H1 (cell line): Measurements from ENCODE around the gene AURKAIP1. TPM values are rescaled to one million over a fixed set of nuclear protein-coding genes. Genes with fewer than 3 reads are reported as not detected.

Source experiments
- CTCF ChIA-PET: fragments of 300-600 bp; sonication (Branson Sonifier 250); formaldehyde crosslinking; loops from one replicate; lab custom pipeline; 2021; ENCODE audit not compliant: partially characterized antibody; lab: Charles Lee
- POLR2A ChIA-PET: fragments of 300-600 bp; sonication (Branson Sonifier 250); formaldehyde crosslinking; loops from one replicate; lab custom pipeline; 2021; ENCODE audit warnings: inconsistent platforms; ENCODE audit not compliant: partially characterized antibody; lab: Charles Lee
- DNase-seq, 2 experiments: peaks; one replicate each; pipeline versions ENCODE4 v3.0.0 to v3.0.0-alpha.2; 2010 to 2022; ENCODE audit warnings: low spot score in 2 of 2, low read depth in 1 of 2, mixed read lengths in 1 of 2
- FAIRE-seq: peaks from 2 replicates; lab custom pipeline; 2011; peaks lifted over from hg19 to GRCh38; lab: Jason Lieb, UNC
- H2AFZ ChIP-seq: 2 replicates; pipeline ENCODE4 v1.8.1; 2012; ENCODE audit warnings: low read length, inconsistent platforms
- H2AK5ac ChIP-seq: 2 replicates; pipeline ENCODE4 v1.6.1; 2013; ENCODE audit warnings: low read depth, low read length
- H2BK120ac ChIP-seq: replicated peaks from 2 replicates; pipeline ENCODE3; 2013; ENCODE audit warnings: low read depth, low read length, inconsistent platforms
- H2BK12ac ChIP-seq: 2 replicates; pipeline ENCODE4 v1.6.1; 2013; ENCODE audit warnings: low read depth, low read length
- H2BK15ac ChIP-seq: 2 replicates; pipeline ENCODE4 v1.6.1; 2013; ENCODE audit warnings: low read length
- H2BK20ac ChIP-seq: 2 replicates; pipeline ENCODE4 v1.6.1; 2013; ENCODE audit warnings: low read length
- H2BK5ac ChIP-seq: 2 replicates; pipeline ENCODE4 v1.6.1; 2013; ENCODE audit warnings: low read depth, low read length
- H3K14ac ChIP-seq: 2 replicates; pipeline ENCODE4 v1.6.1; 2013; ENCODE audit warnings: inconsistent platforms; ENCODE audit not compliant: insufficient read length
- H3K18ac ChIP-seq: 2 replicates; pipeline ENCODE4 v1.6.1; 2013; ENCODE audit warnings: low read length; ENCODE audit errors: extremely low read depth
- H3K23ac ChIP-seq: 2 replicates; pipeline ENCODE4 v1.6.1; 2013; ENCODE audit warnings: inconsistent platforms; ENCODE audit not compliant: insufficient read length
- H3K23me2 ChIP-seq: 2 replicates; pipeline ENCODE4 v1.6.1; 2013; ENCODE audit warnings: low read depth, low read length
- H3K27ac ChIP-seq: 2 replicates; pipeline ENCODE4 v1.6.1; 2011; ENCODE audit warnings: low read depth, low read length, inconsistent platforms
- H3K27me3 ChIP-seq, 4 experiments: replicated peaks in 1 of 4; 1 replicate in 1 of 4; 2 replicates in 3 of 4; pipeline versions ENCODE4 v1.6.1 to v1.8.1; 2011 to 2013; ENCODE audit warnings: low read length in 3 of 4, mild to moderate bottlenecking in 3 of 4, inconsistent platforms in 2 of 4, mixed read lengths in 2 of 4, moderate library complexity in 1 of 4; ENCODE audit not compliant: control insufficient read depth in 3 of 4, insufficient read depth in 3 of 4; ENCODE audit errors: extremely low read depth in 1 of 4
- H3K36me3 ChIP-seq, 4 experiments: 2 replicates each; pipeline versions ENCODE4 v1.6.1 to v1.8.1; 2011 to 2013; ENCODE audit warnings: mild to moderate bottlenecking in 4 of 4, low read length in 3 of 4, moderate library complexity in 2 of 4, control low read depth in 1 of 4, inconsistent platforms in 1 of 4; ENCODE audit not compliant: insufficient read depth in 4 of 4, control insufficient read depth in 2 of 4
- H3K4ac ChIP-seq: replicated peaks from 2 replicates; pipeline ENCODE3; 2013; ENCODE audit warnings: low read length, low read depth, mixed read lengths, inconsistent platforms; ENCODE audit not compliant: insufficient read length
- H3K4me1 ChIP-seq, 4 experiments: replicated peaks in 1 of 4; 1 replicate in 1 of 4; 2 replicates in 3 of 4; pipeline versions ENCODE4 v1.6.1 to v1.8.1; 2011 to 2013; ENCODE audit warnings: low read length in 3 of 4, inconsistent platforms in 2 of 4, mixed read lengths in 1 of 4; ENCODE audit not compliant: insufficient read depth in 4 of 4, control insufficient read depth in 3 of 4
- H3K4me2 ChIP-seq, 2 experiments: 2 replicates each; pipeline versions ENCODE4 v1.6.1 to v1.8.1; 2011 to 2013; ENCODE audit warnings: low read depth in 2 of 2, low read length in 2 of 2, control low read depth in 1 of 2, inconsistent platforms in 1 of 2, mild to moderate bottlenecking in 1 of 2; ENCODE audit not compliant: insufficient read depth in 1 of 2
- H3K4me3 ChIP-seq, 4 experiments: fragments of 200-600, 300-600 bp in 1 of 4; sonication (generic), shearing (Covaris generic), sonication (Bioruptor Twin) in 1 of 4; 2 replicates each; pipeline versions ENCODE4 v1.5.1 to v1.8.1; 2011 to 2016; ENCODE audit warnings: low read length in 4 of 4, low read depth in 3 of 4, control low read depth in 2 of 4, inconsistent platforms in 2 of 4, mild to moderate bottlenecking in 2 of 4, mixed read lengths in 1 of 4, moderate library complexity in 1 of 4; ENCODE audit not compliant: insufficient read depth in 2 of 4; ENCODE audit errors: extremely low read depth in 1 of 4
- H3K56ac ChIP-seq: replicated peaks from 2 replicates; pipeline ENCODE3; 2013; ENCODE audit warnings: low read depth, mild to moderate bottlenecking, mixed read lengths, low read length, inconsistent platforms; ENCODE audit not compliant: insufficient read length
- H3K79me1 ChIP-seq: 2 replicates; pipeline ENCODE4 v1.6.1; 2013; ENCODE audit warnings: low read depth, low read length, control low read depth
- H3K79me2 ChIP-seq, 2 experiments: 2 replicates each; pipeline versions ENCODE4 v1.6.1 to v1.8.1; 2012 to 2013; ENCODE audit warnings: low read length in 2 of 2, mild to moderate bottlenecking in 2 of 2, inconsistent platforms in 1 of 2; ENCODE audit not compliant: insufficient read depth in 2 of 2, control insufficient read depth in 1 of 2
- H3K9ac ChIP-seq, 4 experiments: replicated peaks in 1 of 4; 1 replicate in 1 of 4; 2 replicates in 3 of 4; pipeline versions ENCODE4 v1.6.1 to v1.8.1; 2011 to 2013; ENCODE audit warnings: low read depth in 3 of 4, low read length in 3 of 4, control low read depth in 2 of 4, mild to moderate bottlenecking in 2 of 4, moderate library complexity in 2 of 4, inconsistent platforms in 1 of 4; ENCODE audit errors: extremely low read depth in 1 of 4
- H3K9me3 ChIP-seq, 2 experiments: 2 replicates each; pipeline versions ENCODE4 v1.6.1 to v1.8.1; 2012 to 2013; ENCODE audit warnings: mild to moderate bottlenecking in 2 of 2, moderate library complexity in 2 of 2, control low read depth in 1 of 2, inconsistent platforms in 1 of 2, low read depth in 1 of 2, low read length in 1 of 2, mixed read lengths in 1 of 2; ENCODE audit not compliant: insufficient read depth in 2 of 2
- H4K20me1 ChIP-seq, 2 experiments: replicated peaks in 1 of 2; 2 replicates each; pipeline versions ENCODE3 to v1.8.1; 2011 to 2013; ENCODE audit warnings: inconsistent platforms in 2 of 2, low read length in 2 of 2, mild to moderate bottlenecking in 1 of 2; ENCODE audit not compliant: insufficient read depth in 2 of 2, control insufficient read depth in 1 of 2
- H4K5ac ChIP-seq: 2 replicates; pipeline ENCODE4 v1.6.1; 2013; ENCODE audit warnings: low read length, low read depth, mixed read lengths, inconsistent platforms; ENCODE audit not compliant: insufficient read length
- H4K8ac ChIP-seq: 2 replicates; pipeline ENCODE4 v1.8.0; 2013; ENCODE audit warnings: mild to moderate bottlenecking, moderate library complexity, low read length, inconsistent platforms; ENCODE audit not compliant: insufficient read depth; ENCODE audit errors: extremely low read depth
- H4K91ac ChIP-seq: replicated peaks from 2 replicates; pipeline ENCODE3; 2013; ENCODE audit warnings: low read length, mixed read lengths, inconsistent platforms; ENCODE audit not compliant: insufficient read length
- BACH1 ChIP-seq: IDR thresholded peaks from 2 replicates; pipeline ENCODE4 v1.6.1; 2012; ENCODE audit warnings: low read length, improper control_type of control experiment
- CBX5 ChIP-seq: fragments of 300-800, 300-1000 bp; sonication (generic); IDR thresholded peaks from 2 replicates; pipeline ENCODE4 v1.7.1; 2016; ENCODE audit warnings: antibody characterized with exemption, low read length, low read depth
- MAFK ChIP-seq: IDR thresholded peaks from 2 replicates; pipeline ENCODE4 v1.6.1; 2012; ENCODE audit warnings: low read depth, mild to moderate bottlenecking, improper control_type of control experiment, low read length
- NRF1 ChIP-seq: IDR thresholded peaks from 2 replicates; pipeline ENCODE4 v1.6.1; 2011; ENCODE audit warnings: mild to moderate bottlenecking, low read depth, low read length, improper control_type of control experiment
- POLR2AphosphoS5 ChIP-seq: IDR thresholded peaks from 2 replicates; pipeline ENCODE4 v1.6.1; 2011; ENCODE audit warnings: low read depth, low read length
- RXRA ChIP-seq: IDR thresholded peaks from 2 replicates; pipeline ENCODE4 v1.6.1; 2011; ENCODE audit warnings: low read depth, mild to moderate bottlenecking, low read length, moderate library complexity; ENCODE audit not compliant: insufficient read depth
- SP1 ChIP-seq: IDR thresholded peaks from 2 replicates; pipeline ENCODE4 v1.6.1; 2011; ENCODE audit warnings: low read depth, low read length
- SP2 ChIP-seq: IDR thresholded peaks from 2 replicates; pipeline ENCODE4 v1.6.1; 2012; ENCODE audit warnings: mild to moderate bottlenecking, low read length, inconsistent platforms
- SP4 ChIP-seq: IDR thresholded peaks from 2 replicates; pipeline ENCODE4 v1.6.1; 2012; ENCODE audit warnings: low read length, inconsistent platforms
- TBP ChIP-seq: IDR thresholded peaks from 2 replicates; pipeline ENCODE4 v1.6.1; 2011; ENCODE audit warnings: low read depth, low read length, improper control_type of control experiment
- WGBS, 2 experiments: shearing (Covaris generic) in 1 of 2; methylation state at CpG; one replicate each; pipeline versions ENCODE4 v1.1.6 to v1.1.7; 2013 to 2015; ENCODE audit warnings: low lambda C conversion rate in 2 of 2, mixed read lengths in 2 of 2, inconsistent platforms in 1 of 2, low coverage in 1 of 2, missing lambda C conversion rate in 1 of 2; ENCODE audit not compliant: insufficient replicate concordance in 2 of 2, insufficient coverage in 1 of 2, insufficient read length in 1 of 2; ENCODE audit errors: extremely low coverage in 1 of 2, missing lambda C conversion rate in 1 of 2; 5-methylcytosine and 5-hydroxymethylcytosine counted together
- polyA plus RNA-seq, 7 experiments: library from polyadenylated mRNA; depleted of rRNA in 3 of 7; stranded (reverse) in 5 of 7; unstranded in 2 of 7; fragments of >200 nt in 5 of 7; fragments of 200-250 nt in 2 of 7; gene quantifications; 1 replicate in 5 of 7; 2 replicates in 1 of 7; 4 replicates in 1 of 7; pipeline versions ENCODE4 v1.2.1 to v1.2.3, GENCODE V29; 2011 to 2013; ENCODE audit warnings: missing spikeins in 2 of 7, mixed read lengths in 2 of 7
- total RNA-seq: library from RNA; stranded (reverse); fragmentation: NEBNext Ultra II Directional; extraction: Animal tissue kit (Norgen Biotek cat#: 25700); gene quantifications from 2 replicates; pipeline ENCODE4 v1.2.1, GENCODE V29; 2021

Gene AURKAIP1
- total and polyA plus RNA-seq, 2 of the 8 experiments (the other 6 are each of a cell fraction or from before 2014, with no cell fraction given), result 87.8 to 194 TPM

GRCh38 chr1:1335283-1335682 is 39.7 kb downstream of the AURKAIP1 start:
- H3K23me2 ChIP-seq, result no peaks in the 10 kb centered on the region

More at GRCh38 chr1:1335283-1335682, 39.7 kb downstream of the AURKAIP1 start:
- H3K27me3 ChIP-seq, result no peaks in the 10 kb centered on the region
- peaks cover 2% of the 10 kb centered on the region; the same call in 1 of the 2 replicates for H3K79me1 ChIP-seq
- H2BK120ac ChIP-seq, result no peak overlapping the region
- peaks cover 0 to 27% (median 6%) of the 10 kb centered on the region in 4 experiments; a peak in 6 of 8 replicates for H3K36me3 ChIP-seq
- no peak overlapping the region for H2AK5ac ChIP-seq
- no peak overlapping the region for H4K5ac ChIP-seq
- H2BK20ac ChIP-seq, result no peak overlapping the region
- TF ChIP-seq CBX5 (no peak), POLR2AphosphoS5 (no peak), SP4 (no peak), MAFK (no peak), SP2 (no peak), RXRA (no peak), NRF1 (no peak), BACH1 (no peak), TBP (no peak), SP1 (no peak)
- no peak overlapping the region for H3K4ac ChIP-seq
- H3K9ac ChIP-seq, result no peak overlapping the region
- no peak overlapping the region for H3K4me3 ChIP-seq
- CTCF ChIA-PET, result interaction anchor here (0.6 to 3.2 kb wide), 6 partner anchors 9 to 927 kb away, joined by 3 to 13 read pairs (median 4); no protein-coding TSS in a partner anchor
- H3K14ac ChIP-seq, result no peak overlapping the region
- H3K9me3 ChIP-seq, result no peaks in the 10 kb centered on the region
- DNase-seq (no peak), FAIRE-seq (no peak)
- H3K4me2 ChIP-seq, result no peak overlapping the region
- H4K8ac ChIP-seq, result no peak overlapping the region
- no peak overlapping the region for H2BK15ac ChIP-seq
- H3K79me2 ChIP-seq, result no peaks in the 10 kb centered on the region
- H3K4me1 ChIP-seq, result no peaks in the 10 kb centered on the region; a peak in 2 of 7 replicates
- H2AFZ ChIP-seq, result no peak overlapping the region
- H2BK12ac ChIP-seq, result no peak overlapping the region
- POLR2A ChIA-PET, result interaction anchor here (0.8 to 9.0 kb wide), 16 partner anchors 9 to 99 kb away, joined by 3 to 134 read pairs (median 6); partner anchors contain the start of genes AURKAIP1, CCNL2 and DVL1
- no peak overlapping the region for H2BK5ac ChIP-seq
- H3K27ac ChIP-seq, result no peak overlapping the region
- H3K18ac ChIP-seq, result no peak overlapping the region
- no peak overlapping the region for H4K91ac ChIP-seq
- H4K20me1 ChIP-seq, result peaks cover 10 to 25% of the 10 kb centered on the region in 2 experiments
- no peak overlapping the region for H3K23ac ChIP-seq
- WGBS, 2 experiments, result 94% methylated on average over 16 of the region's 16 CpGs; no CpG with 5 or more reads in 1 of the 2 experiments
- no peak overlapping the region for H3K56ac ChIP-seq
